HepG2 (cell line): ENCODE results near the gene GGTLC2.

ENCODE experiments used
- GTF2F1 ChIP-seq: fragments of 150-350 bp; IDR thresholded peaks from 2 replicates; pipeline ENCODE4 v1.6.1; 2014; ENCODE audit warnings: low read length
- JUN ChIP-seq: sonication (generic); formaldehyde crosslinking; IDR thresholded peaks from 2 replicates; pipeline ENCODE4 v1.4.0; 2020; ENCODE audit warnings: mild to moderate bottlenecking, missing genetic modification reagents
- MBD4 ChIP-seq: IDR thresholded peaks from 2 replicates; pipeline ENCODE4 v1.6.1; 2012; ENCODE audit warnings: low read length, inconsistent platforms, borderline replicate concordance
- POLR2A ChIP-seq, 2 experiments: IDR thresholded peaks; 2 replicates each; pipeline ENCODE4 v1.6.1; 2011; ENCODE audit warnings: low read depth in 2 of 2, low read length in 2 of 2, mild to moderate bottlenecking in 1 of 2, moderate library complexity in 1 of 2; ENCODE audit not compliant: insufficient read depth in 1 of 2
- POLR2AphosphoS5 ChIP-seq: IDR thresholded peaks from 2 replicates; pipeline ENCODE4 v1.6.1; 2012; ENCODE audit warnings: low read depth, low read length
- REST ChIP-seq, 2 experiments: IDR thresholded peaks; 2 replicates each; pipeline ENCODE4 v1.6.1; 2011 to 2012; ENCODE audit warnings: low read length in 2 of 2, borderline replicate concordance in 1 of 2, low read depth in 1 of 2, mild to moderate bottlenecking in 1 of 2, moderate library complexity in 1 of 2
- ZNF740 ChIP-seq: sonication (generic); formaldehyde crosslinking; IDR thresholded peaks from 2 replicates; pipeline ENCODE4 v1.4.0; 2020; ENCODE audit warnings: missing genetic modification reagents

- no peak for TF ChIP-seq POLR2A (IDR thresholded peaks at IDR 0.05; ENCODE audit: insufficient read depth in 1 of 2, low read depth in 2 of 2, low read length in 2 of 2)
- TF ChIP-seq ZNF740 (CRISPR knock-in tag) = no peak
- no peak for TF ChIP-seq REST (IDR thresholded peaks at IDR 0.05; ENCODE audit: borderline replicate concordance in 1 of 2, low read depth in 1 of 2, low read length in 2 of 2)
- TF ChIP-seq POLR2AphosphoS5 = no peak
- TF ChIP-seq GTF2F1 = no peak
- no peak for TF ChIP-seq MBD4
- TF ChIP-seq JUN (CRISPR knock-in tag) = no peak
These were observed 13.3 kb downstream of the GGTLC2 start for GRCh38 chr22:22657712-22658111.
